Measurements from ENCODE around the gene MYL7.

MYL7 gene

GRCh38 chr7:44161371-44161770 lies 20.2 kb upstream of the MYL7 start:
- Histone ChIP-seq H2AFZ (ENCODE audit: low read length) (no peak overlapping the region), H3K9me3 (replicated peaks; ENCODE audit: insufficient read depth, low read length) (no peaks in the 10 kb centered on the region), H3K9me2 (replicated peaks; ENCODE audit: insufficient read depth, low read length) (no peaks in the 10 kb centered on the region), H3K4me2 (ENCODE audit: low read depth, low read length) (no peak overlapping the region), H3K79me2 (ENCODE audit: low read length) (no peaks in the 10 kb centered on the region), H3K4me1 (ENCODE audit: low read length) (no peaks in the 10 kb centered on the region), H3K27ac (ENCODE audit: low read length) (no peak overlapping the region), H3K27me3 (replicated peaks; ENCODE audit: insufficient read depth, low read length) (no peaks in the 10 kb centered on the region), H3K36me3 (replicated peaks; ENCODE audit: insufficient read depth, low read length) (no peaks in the 10 kb centered on the region), H3F3A (ENCODE audit: insufficient read depth, low read length) (no peaks in the 10 kb centered on the region), H3K4me3 (ENCODE audit: low read length) (no peak overlapping the region), H4K20me1 (ENCODE audit: insufficient read depth, low read length) (no peaks in the 10 kb centered on the region), H3K9ac (ENCODE audit: low read length) (no peak overlapping the region)
- TF ChIP-seq EZH2 (optimal IDR thresholded peaks at IDR 0.05; ENCODE audit: low read depth, low read length), result no peak
- no peak for TF ChIP-seq CTCF (IDR thresholded peaks at IDR 0.05; ENCODE audit: low read length)
- no peak for TF ChIP-seq EZH2phosphoT487 (IDR thresholded peaks at IDR 0.05; ENCODE audit: low read length)
- no peak for DNase-seq

- no peaks in the 10 kb centered on the region for H4K20me1 ChIP-seq (ENCODE audit: insufficient read depth, low read length)
- no peak for TF ChIP-seq CTCF (IDR thresholded peaks at IDR 0.05; ENCODE audit: low read length)
- no peak for TF ChIP-seq EZH2 (optimal IDR thresholded peaks at IDR 0.05; ENCODE audit: low read depth, low read length)
- no peak for TF ChIP-seq EZH2phosphoT487 (IDR thresholded peaks at IDR 0.05; ENCODE audit: low read length)
- no peaks in the 10 kb centered on the region for H3K36me3 ChIP-seq (replicated peaks; ENCODE audit: insufficient read depth, low read length)
- H3K4me2 ChIP-seq (ENCODE audit: low read depth, low read length), result no peak overlapping the region
- H3K9me2 ChIP-seq (replicated peaks; ENCODE audit: insufficient read depth, low read length), result no peaks in the 10 kb centered on the region
- no peak for DNase-seq
- no peak overlapping the region for H3K27ac ChIP-seq (ENCODE audit: low read length)
- no peak overlapping the region for H3K9ac ChIP-seq (ENCODE audit: low read length)
- no peaks in the 10 kb centered on the region for H3F3A ChIP-seq (ENCODE audit: insufficient read depth, low read length)
- no peaks in the 10 kb centered on the region for H3K27me3 ChIP-seq (replicated peaks; ENCODE audit: insufficient read depth, low read length)
- no peaks in the 10 kb centered on the region for H3K79me2 ChIP-seq (ENCODE audit: low read length)
- H3K4me1 ChIP-seq (ENCODE audit: low read length), result no peaks in the 10 kb centered on the region
- no peaks in the 10 kb centered on the region for H3K9me3 ChIP-seq (replicated peaks; ENCODE audit: insufficient read depth, low read length)
- H2AFZ ChIP-seq (ENCODE audit: low read length), result no peak overlapping the region
- H3K4me3 ChIP-seq (ENCODE audit: low read length), result no peak overlapping the region
Observed at GRCh38 chr7:44159824-44160630, 18.9 kb upstream of the MYL7 start.

- Histone ChIP-seq H3K4me1 (ENCODE audit: low read length) (no peaks in the 10 kb centered on the region), H3K4me2 (ENCODE audit: low read depth, low read length) (no peak overlapping the region), H4K20me1 (ENCODE audit: insufficient read depth, low read length) (no peaks in the 10 kb centered on the region), H3K79me2 (ENCODE audit: low read length) (no peaks in the 10 kb centered on the region), H3F3A (ENCODE audit: insufficient read depth, low read length) (no peaks in the 10 kb centered on the region), H3K4me3 (ENCODE audit: low read length) (no peak overlapping the region), H2AFZ (ENCODE audit: low read length) (no peak overlapping the region), H3K27ac (ENCODE audit: low read length) (no peak overlapping the region), H3K27me3 (replicated peaks; ENCODE audit: insufficient read depth, low read length) (no peaks in the 10 kb centered on the region), H3K9me3 (replicated peaks; ENCODE audit: insufficient read depth, low read length) (no peaks in the 10 kb centered on the region), H3K9me2 (replicated peaks; ENCODE audit: insufficient read depth, low read length) (no peaks in the 10 kb centered on the region), H3K36me3 (replicated peaks; ENCODE audit: insufficient read depth, low read length) (no peaks in the 10 kb centered on the region), H3K9ac (ENCODE audit: low read length) (no peak overlapping the region)
- DNase-seq, result no peak
- no peak for TF ChIP-seq EZH2 (optimal IDR thresholded peaks at IDR 0.05; ENCODE audit: low read depth, low read length)
- no peak for TF ChIP-seq CTCF (IDR thresholded peaks at IDR 0.05; ENCODE audit: low read length)
- no peak for TF ChIP-seq EZH2phosphoT487 (IDR thresholded peaks at IDR 0.05; ENCODE audit: low read length)
Observed at GRCh38 chr7:44158873-44159631, 17.9 kb upstream of the MYL7 start.

Measured in MM.1S (cell line).